Kasumi-1 (cell line): ENCODE measurements around the gene SNAPC4.

Experiments used
- DNase-seq, 2 experiments: peaks; one replicate each; lab custom pipeline; 2025; lab: John Stamatoyannopoulos, UW

The SNAPC4 gene

GRCh38 chr9:136389396-136389795 is 10.6 kb downstream of the SNAPC4 start:
- no peak for DNase-seq

DNA sequence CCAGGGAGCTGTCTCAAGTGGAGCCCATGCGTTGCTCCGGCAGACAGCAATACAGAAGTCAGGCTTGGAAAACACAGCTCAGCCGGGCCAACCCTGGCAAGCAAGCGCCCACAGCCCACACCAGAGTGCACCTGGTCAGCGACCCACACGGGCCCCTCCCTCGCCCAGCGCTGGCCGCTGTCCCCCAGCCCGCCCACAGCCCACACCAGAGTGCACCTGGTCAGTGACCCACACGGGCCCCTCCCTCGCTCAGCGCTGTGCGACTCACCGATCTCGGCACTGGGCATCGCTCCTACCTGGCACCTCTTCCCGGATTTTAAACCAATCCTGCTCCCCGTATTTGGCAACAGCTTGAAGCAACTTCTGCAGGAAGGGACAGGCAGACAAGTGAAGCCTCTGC is 12.8 kb downstream of the SNAPC4 start:
- DNase-seq: no peak

DNA sequence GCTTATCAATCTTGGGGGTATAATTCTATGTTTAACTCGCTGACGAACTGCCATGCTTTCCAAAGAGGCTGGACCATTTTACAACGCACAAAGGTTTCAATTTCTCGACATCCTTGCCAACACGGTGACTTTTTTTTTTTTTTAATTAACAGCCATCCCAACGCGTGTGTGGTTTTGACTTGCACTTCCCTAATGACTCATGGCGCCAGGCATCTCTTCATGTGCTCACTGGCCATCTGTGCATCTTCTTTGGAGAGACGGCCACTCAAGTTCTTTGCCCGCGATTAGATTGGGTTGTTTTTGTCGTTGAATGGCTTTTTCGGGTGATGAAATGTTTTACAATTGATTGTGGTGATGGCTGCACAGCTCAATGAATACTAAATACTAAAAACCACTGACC is 14.0 kb downstream of the SNAPC4 start:
- no peak for DNase-seq

DNA sequence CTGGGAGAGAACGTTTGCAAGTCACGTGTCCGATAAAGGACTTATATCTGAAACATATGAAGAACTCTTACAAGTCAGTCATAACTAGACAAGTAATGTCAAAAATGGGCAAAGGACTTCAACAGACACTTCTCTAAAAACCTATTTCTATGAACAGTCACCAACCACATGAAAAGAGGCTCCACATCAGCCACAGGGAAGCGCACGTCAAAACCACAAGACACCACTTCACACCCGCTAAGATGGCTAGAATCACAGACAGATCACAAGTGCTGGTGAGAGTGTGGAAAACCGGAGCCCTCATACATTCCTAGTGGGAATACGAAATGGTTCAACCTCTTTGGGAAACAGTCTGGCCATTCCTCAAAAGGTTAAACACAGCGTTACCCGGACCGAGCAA is 15.0 kb downstream of the SNAPC4 start:
- no peak for DNase-seq

GRCh38 chr9:136383436-136383835 is 16.5 kb downstream of the SNAPC4 start:
- DNase-seq: no peak

DNA sequence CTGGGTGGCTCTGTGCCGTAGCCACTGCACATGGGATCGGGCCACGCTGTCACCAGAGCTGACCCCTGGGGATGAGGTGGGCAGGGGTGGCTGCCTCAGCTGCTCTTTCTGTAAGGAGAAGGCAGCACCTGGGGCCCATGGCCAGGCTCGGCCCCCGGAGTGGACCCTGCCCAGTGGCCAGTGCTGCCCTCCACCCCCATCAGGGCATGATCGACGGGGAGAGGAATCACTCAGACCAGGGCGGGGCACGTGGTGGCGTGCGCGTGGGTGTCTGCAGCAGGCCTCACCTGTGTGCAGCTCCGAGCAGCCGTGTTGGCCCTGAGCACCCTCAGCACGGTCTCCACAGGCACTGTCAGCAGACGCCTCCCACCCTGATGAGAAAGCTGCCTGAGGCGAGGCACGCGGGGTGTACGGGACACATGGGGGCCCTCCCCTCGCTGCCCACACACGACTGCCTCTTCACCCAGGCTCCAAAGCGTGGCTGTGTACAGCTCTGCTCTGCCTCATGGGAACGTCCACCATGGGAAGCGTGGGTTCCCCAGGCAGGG is 17.9 kb downstream of the SNAPC4 start:
- DNase-seq: no peak

- no peak for DNase-seq
These were observed 18.7 kb downstream of the SNAPC4 start for GRCh38 chr9:136381311-136381710.

- no peak for DNase-seq
These were observed 19.6 kb downstream of the SNAPC4 start for GRCh38 chr9:136380381-136380780.

DNA sequence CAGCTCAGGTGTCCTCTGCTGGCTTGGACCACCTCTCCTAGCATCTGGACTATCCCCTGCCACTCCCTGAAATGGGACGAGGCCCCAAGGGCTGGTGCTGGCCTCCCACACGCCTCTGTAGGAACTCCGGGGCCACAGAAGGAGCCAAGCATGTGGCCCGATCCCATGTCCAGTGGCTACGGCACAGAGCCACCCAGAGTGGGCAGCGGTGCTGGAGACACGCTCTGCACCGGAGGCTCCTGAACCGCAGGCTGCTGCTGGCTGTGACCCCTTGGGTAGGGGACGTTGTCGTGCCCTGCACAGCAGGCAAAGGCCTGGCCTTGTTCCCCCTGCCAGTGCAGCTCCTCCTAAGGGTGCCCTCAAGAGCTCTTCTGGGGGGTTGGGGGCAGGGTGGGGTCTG is 20.1 kb downstream of the SNAPC4 start:
- DNase-seq: no peak

GRCh38 chr9:136379401-136379800 is 20.6 kb downstream of the SNAPC4 start:
- DNase-seq: no peak

- no peak for DNase-seq
These were observed 21.0 kb downstream of the SNAPC4 start for GRCh38 chr9:136379003-136379287.

DNA sequence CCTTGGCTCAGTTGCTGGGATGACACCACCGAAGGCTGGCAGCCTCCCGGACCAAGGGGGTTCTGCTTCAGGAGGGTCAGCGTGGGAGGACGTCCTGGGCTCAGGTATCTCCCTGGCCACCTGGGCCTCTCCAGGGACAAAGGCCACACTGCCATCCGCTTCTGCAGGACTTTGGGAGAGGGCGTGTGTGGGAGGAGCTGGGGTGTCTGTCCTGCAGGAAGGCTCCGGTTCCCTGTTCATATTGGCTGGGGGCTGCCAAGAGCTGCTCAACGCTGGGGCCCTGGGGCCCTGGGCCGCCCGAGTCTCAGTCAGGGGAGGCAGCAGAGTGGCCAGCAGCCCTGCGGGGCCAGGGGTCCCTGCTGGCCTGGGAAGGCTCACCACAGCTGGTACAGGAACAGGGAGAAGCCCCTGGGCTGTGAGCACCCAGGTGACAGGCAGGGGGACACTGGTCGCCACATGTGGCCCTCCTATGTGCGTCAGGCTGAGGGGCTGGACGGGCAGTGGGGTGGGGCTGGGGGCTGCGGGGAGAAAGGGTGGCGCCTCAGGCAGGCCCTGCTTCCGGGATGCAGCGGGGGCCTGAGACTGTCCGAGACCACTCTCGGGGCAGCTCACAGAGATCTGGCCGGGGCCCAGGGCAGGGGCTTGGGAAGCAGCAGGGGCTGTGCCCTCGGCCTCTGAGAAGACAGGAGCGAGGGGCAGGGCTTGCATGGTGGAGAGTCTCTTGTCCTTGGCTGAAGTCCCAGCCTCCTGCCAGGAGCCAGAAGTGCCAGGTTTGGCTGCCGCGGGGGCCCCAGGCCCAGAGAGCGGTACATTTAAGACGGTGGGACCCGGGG is 21.6 kb downstream of the SNAPC4 start:
- DNase-seq: no peak

DNA sequence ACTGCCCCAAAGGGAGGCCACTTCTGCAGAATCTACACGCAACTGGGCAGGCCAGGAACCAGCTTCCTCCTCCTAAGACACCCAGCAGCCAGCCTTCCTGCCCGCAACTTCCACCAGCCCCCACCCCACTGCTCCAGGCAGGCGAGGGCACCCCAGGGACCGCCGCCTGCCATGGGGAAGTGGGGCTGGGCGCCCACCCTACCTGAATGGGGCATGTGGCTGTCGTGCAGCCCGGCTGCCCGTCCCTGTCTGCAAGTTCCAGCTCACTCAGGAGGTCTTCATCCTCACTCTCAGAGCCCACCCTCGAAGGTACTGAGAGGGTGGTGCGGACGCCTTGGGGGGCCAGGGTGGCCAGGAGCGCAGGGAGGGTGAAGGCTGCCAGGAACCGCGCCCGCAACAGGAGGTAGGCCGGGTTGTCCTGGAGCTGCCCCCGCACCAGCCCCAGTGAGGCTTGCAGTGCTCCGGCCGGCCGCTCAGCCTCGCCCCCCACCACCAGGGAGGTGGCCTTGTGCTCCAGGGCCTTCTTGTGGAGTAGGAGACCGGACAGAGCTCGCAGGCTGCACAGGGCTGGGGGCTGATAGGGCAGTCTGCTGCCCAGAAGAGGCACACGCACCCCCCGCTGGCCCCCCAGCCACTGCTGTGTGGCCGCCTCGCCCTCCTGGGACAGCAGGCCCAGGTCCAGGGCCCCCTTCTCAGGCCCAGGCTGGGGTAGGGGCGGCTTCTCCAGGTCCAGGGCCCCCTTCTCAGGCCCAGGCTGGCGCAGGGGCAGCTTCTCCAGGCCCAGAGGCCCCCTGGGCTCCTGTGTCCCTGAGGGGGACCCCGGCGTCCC is 22.4 kb downstream of the SNAPC4 start:
- DNase-seq: peak; percentile 29 to 54

DNA sequence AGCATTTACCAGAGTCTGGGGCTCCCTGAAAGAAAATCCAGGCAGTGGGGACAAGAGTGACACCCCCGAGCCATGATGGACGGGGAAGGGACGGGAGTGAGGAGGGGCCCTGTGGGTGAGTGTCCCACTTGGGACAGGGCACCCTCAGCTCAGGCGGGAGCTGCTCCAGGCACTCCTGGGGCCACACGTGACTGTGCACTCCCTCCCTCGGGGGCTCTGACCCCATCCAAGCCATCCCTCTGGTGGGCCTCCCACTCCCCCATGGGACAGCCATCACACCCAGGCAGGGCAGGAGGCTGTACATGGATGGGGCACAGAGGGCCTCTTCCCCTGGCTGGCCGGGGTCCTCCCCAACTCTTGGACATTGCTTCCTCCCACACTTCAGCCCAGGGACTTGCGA is 23.5 kb downstream of the SNAPC4 start:
- no peak for DNase-seq

DNA sequence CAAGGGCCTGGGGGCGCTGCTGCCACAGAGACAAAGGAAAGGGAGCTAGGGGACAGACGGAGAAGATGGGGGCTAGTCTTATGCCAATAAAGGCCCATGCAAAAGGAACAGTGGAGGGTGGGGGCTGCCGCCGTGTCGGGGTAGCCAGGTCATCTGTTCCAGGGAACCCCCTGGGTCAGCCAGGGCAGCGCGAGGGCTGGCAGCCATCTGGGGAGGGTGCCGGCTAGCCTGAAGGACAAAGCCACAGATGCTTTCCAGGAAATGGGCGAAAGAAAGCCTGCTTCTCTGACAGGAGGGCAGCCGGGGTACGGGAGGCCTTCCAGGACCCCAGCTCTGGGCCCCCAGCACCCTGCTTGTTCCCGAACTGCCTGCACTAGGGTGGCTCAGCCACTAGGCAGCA is 24.9 kb downstream of the SNAPC4 start:
- DNase-seq: no peak

DNA sequence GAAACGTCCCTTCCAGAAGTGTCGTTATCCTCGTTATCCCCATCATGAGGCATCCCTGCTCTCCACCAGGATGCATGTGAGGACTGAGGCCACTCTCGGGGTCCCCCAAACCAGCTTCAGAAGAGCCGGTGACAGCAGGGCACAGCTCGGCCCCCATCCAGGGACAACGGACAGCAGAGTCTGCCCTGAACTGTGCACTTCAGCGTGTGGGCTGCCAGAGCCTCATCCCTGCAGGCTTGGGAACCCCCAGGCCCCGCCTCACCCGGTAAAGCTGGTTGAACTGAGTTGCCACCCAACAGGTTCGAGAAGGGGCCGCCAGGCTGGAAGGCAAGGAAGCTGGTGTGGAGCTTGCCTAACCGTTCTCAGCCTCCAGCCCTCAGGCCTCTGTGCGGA is 25.8 kb downstream of the SNAPC4 start:
- DNase-seq: no peak

DNA sequence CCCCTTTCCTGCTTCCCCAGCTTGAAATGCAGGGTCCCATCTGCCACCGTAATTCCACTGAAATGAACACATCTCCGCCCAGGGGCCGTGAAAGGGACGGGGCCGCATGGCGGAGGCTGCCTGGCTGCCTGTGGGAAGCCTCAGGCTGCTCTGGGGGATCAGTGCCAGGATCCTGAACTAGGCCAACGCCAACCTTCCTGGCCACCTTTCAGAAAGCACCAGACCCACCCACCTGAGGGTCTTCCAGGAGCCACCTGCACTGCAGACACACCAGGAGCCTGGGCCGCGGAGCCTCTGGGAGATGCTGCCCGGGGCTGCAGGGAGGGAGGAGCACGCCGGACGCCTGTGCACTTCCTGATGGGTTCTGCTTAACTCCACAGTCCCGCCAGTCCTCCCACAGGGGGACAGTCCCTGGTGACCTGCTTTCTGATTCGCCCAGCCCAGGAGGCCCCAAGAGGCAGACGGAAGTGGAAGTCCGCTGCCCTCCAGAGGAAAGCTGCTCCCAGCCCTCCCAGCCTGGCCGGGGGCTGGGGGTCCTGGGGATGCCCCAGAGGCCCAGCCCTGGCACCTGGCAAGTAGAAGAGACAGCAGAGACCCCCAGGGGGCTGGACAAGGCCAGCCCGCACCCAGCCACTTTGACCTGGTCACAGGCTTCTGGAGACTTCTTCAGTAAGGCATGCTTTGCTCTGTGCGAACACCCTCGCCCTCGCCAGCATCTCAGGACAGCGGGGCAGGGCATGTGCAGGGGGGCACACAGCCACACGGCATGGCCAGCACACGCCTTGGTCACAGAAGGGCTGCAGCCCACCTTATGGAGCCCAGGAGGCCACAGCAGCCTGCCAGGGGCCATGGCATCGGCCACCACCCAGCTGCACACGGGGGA is 26.4 kb downstream of the SNAPC4 start, which contains the start of gene CARD9:
Gene CARD9, minus strand, starts transcription at position 370 of the 883 bp plus-strand sequence. CDS start 1,591 bp downstream, outside the sequence.
- DNase-seq: peak; percentile 17 to 32

- DNase-seq: peak; percentile 74 to 79
These were observed 27.2 kb downstream of the SNAPC4 start for GRCh38 chr9:136372561-136373299.

DNA sequence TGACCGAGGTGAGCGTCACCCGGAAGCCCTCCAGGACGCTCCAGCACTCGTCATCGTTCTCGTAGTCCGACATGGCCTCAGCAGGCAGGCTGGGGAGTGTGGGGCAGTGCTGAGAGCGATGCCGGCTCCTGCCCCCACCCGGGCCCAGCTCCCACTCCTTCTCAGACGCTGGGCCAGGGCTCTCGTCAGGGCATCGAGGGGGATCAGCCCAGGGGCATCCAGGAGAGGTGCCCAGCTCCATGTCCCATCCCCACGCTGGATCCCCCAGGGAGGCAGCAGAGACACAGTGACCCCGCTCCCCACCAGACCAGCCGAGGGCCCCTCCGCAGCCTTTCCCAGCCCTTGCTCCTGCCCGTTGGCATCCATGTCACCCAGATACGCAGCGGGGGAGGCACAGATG is 28.0 kb downstream of the SNAPC4 start:
- DNase-seq: no peak

GRCh38 chr9:136371533-136371880 is 28.5 kb downstream of the SNAPC4 start:
- DNase-seq: no peak
